ENCODE measurements around the gene ZCCHC7. TPM values are rescaled to one million over a fixed set of nuclear protein-coding genes. Genes with fewer than 3 reads are reported as not detected.

ZCCHC7 gene
- total RNA-seq, 4 donors from 2014 or later: 12.4 to 56.9 (median 17.7) TPM

GRCh38 chr9:37266630-37267029 is 146.3 kb downstream of the ZCCHC7 start:
- Histone ChIP-seq H3K4me1 (no peaks in the 10 kb centered on the region), H3K9me3 (no peaks in the 10 kb centered on the region), H3K36me3 (no peaks in the 10 kb centered on the region), H3K27me3 (no peaks in the 10 kb centered on the region), H3K4me3 (no peak overlapping the region), H3K27ac (no peak overlapping the region)
- TF ChIP-seq CTCF (IDR thresholded peaks at IDR 0.05) (no peak), POLR2A (IDR thresholded peaks at IDR 0.05) (no peak)
- no peak for DNase-seq

GRCh38 chr9:37269221-37269620 is 148.8 kb downstream of the ZCCHC7 start:
- Histone ChIP-seq H3K27ac (no peak overlapping the region), H3K27me3 (no peaks in the 10 kb centered on the region), H3K36me3 (no peaks in the 10 kb centered on the region), H3K4me1 (no peaks in the 10 kb centered on the region), H3K9me3 (no peaks in the 10 kb centered on the region), H3K4me3 (no peak overlapping the region)
- TF ChIP-seq POLR2A (IDR thresholded peaks at IDR 0.05) (no peak), CTCF (IDR thresholded peaks at IDR 0.05) (no peak)
- DNase-seq: no peak

- Histone ChIP-seq H3K4me1 (no peaks in the 10 kb centered on the region), H3K27ac (no peak overlapping the region), H3K4me3 (no peak overlapping the region), H3K9me3 (no peaks in the 10 kb centered on the region), H3K27me3 (no peaks in the 10 kb centered on the region), H3K36me3 (no peaks in the 10 kb centered on the region)
- TF ChIP-seq CTCF (IDR thresholded peaks at IDR 0.05): no peak
- no peak for TF ChIP-seq POLR2A (IDR thresholded peaks at IDR 0.05)
- no peak for DNase-seq
Measured at GRCh38 chr9:37271679-37272078, 151.3 kb downstream of the ZCCHC7 start.

- TF ChIP-seq POLR2A (IDR thresholded peaks at IDR 0.05) (no peak), CTCF (IDR thresholded peaks at IDR 0.05) (no peak)
- no peak overlapping the region for H3K27ac ChIP-seq
- H3K9me3 ChIP-seq: no peaks in the 10 kb centered on the region
- H3K27me3 ChIP-seq: no peaks in the 10 kb centered on the region
- no peaks in the 10 kb centered on the region for H3K36me3 ChIP-seq
- no peak for DNase-seq
- no peaks in the 10 kb centered on the region for H3K4me1 ChIP-seq
- H3K4me3 ChIP-seq: no peak overlapping the region
Measured at GRCh38 chr9:37273595-37273994, 153.2 kb downstream of the ZCCHC7 start.

- Histone ChIP-seq H3K36me3 (no peaks in the 10 kb centered on the region), H3K9me3 (no peaks in the 10 kb centered on the region), H3K27me3 (no peaks in the 10 kb centered on the region), H3K4me1 (no peaks in the 10 kb centered on the region), H3K27ac (no peak overlapping the region), H3K4me3 (no peak overlapping the region)
- TF ChIP-seq POLR2A (IDR thresholded peaks at IDR 0.05) (no peak), CTCF (IDR thresholded peaks at IDR 0.05) (no peak)
- DNase-seq: no peak
Measured at GRCh38 chr9:37281541-37281940, 161.2 kb downstream of the ZCCHC7 start.

- H3K27ac ChIP-seq: peak overlapping the region in 1 of 4 donors; percentile 59
- no peaks in the 10 kb centered on the region for H3K36me3 ChIP-seq
- H3K4me1 ChIP-seq: no peaks in the 10 kb centered on the region
- H3K9me3 ChIP-seq: no peaks in the 10 kb centered on the region
- TF ChIP-seq POLR2A (IDR thresholded peaks at IDR 0.05) (no peak), CTCF (IDR thresholded peaks at IDR 0.05) (no peak)
- DNase-seq: no peak
- no peaks in the 10 kb centered on the region for H3K27me3 ChIP-seq
- H3K4me3 ChIP-seq: no peak overlapping the region
Measured at GRCh38 chr9:37283730-37284325, 163.5 kb downstream of the ZCCHC7 start.
